H1 (cell line): ENCODE data around the gene METRNL. TPM values are rescaled to one million over a fixed set of nuclear protein-coding genes. Genes with fewer than 3 reads are reported as not detected.

Experiments used
- CHD7 ChIP-seq: fragments of 300-600 bp; sonication (generic); IDR thresholded peaks from 2 replicates; pipeline ENCODE4 v1.7.1; 2012; ENCODE audit warnings: low read length, moderate library complexity, mild to moderate bottlenecking, inconsistent platforms; ENCODE audit not compliant: insufficient replicate concordance
- EP300 ChIP-seq, 2 experiments: IDR thresholded peaks; 1 replicate in 1 of 2; 2 replicates in 1 of 2; pipeline ENCODE4 v1.6.1; 2011 to 2012; ENCODE audit warnings: low read depth in 2 of 2, low read length in 2 of 2, mild to moderate bottlenecking in 2 of 2, borderline replicate concordance in 1 of 2, inconsistent platforms in 1 of 2, moderate library complexity in 1 of 2
- HDAC2 ChIP-seq, 2 experiments: fragments of 300-600 bp in 1 of 2; sonication (generic) in 1 of 2; IDR thresholded peaks; 2 replicates each; pipeline ENCODE4 v1.6.1; 2011 to 2012; ENCODE audit warnings: low read depth in 2 of 2, low read length in 2 of 2, mild to moderate bottlenecking in 2 of 2, moderate library complexity in 2 of 2, borderline replicate concordance in 1 of 2, inconsistent platforms in 1 of 2
- RNF2 ChIP-seq: fragments of 200-900, 300-1000 bp; sonication (generic); IDR thresholded peaks from 2 replicates; pipeline ENCODE4 v1.7.1; 2016; ENCODE audit warnings: borderline replicate concordance, low read depth, mild to moderate bottlenecking, antibody characterized with exemption, low read length; ENCODE audit not compliant: poor library complexity, severe bottlenecking; ENCODE audit errors: missing control alignments
- USF2 ChIP-seq: IDR thresholded peaks from 2 replicates; pipeline ENCODE4 v1.6.1; 2011; ENCODE audit warnings: low read length, improper control_type of control experiment
- polyA plus RNA-seq, 7 experiments: library from polyadenylated mRNA; depleted of rRNA in 3 of 7; stranded (reverse) in 5 of 7; unstranded in 2 of 7; fragments of >200 nt in 5 of 7; fragments of 200-250 nt in 2 of 7; gene quantifications; 1 replicate in 5 of 7; 2 replicates in 1 of 7; 4 replicates in 1 of 7; pipeline versions ENCODE4 v1.2.1 to v1.2.3, GENCODE V29; 2011 to 2013; ENCODE audit warnings: missing spikeins in 2 of 7, mixed read lengths in 2 of 7
- total RNA-seq: library from RNA; stranded (reverse); fragmentation: NEBNext Ultra II Directional; extraction: Animal tissue kit (Norgen Biotek cat#: 25700); gene quantifications from 2 replicates; pipeline ENCODE4 v1.2.1, GENCODE V29; 2021

METRNL gene
- total and polyA plus RNA-seq, 2 of the 8 experiments (the other 6 are each of a cell fraction or from before 2014, with no cell fraction given): 13.9 to 14.2 TPM

GRCh38 chr17:83116783-83117555 lies 37.6 kb downstream of the METRNL start (continued):
- no peak for TF ChIP-seq CHD7
- no peak for TF ChIP-seq RNF2
- no peak for TF ChIP-seq EP300 (IDR thresholded peaks at IDR 0.05; ENCODE audit: borderline replicate concordance in 1 of 2, low read depth in 2 of 2, low read length in 2 of 2)
- no peak for TF ChIP-seq USF2
- no peak for TF ChIP-seq HDAC2 (IDR thresholded peaks at IDR 0.05; ENCODE audit: borderline replicate concordance in 1 of 2, low read depth in 2 of 2, low read length in 2 of 2)
- TF ChIP-seq, all 59 proteins: peak for 0
